GM19455 (cell line): ENCODE measurements around the gene PAM.
"Not testable (repeated sequence)": the region's sequence is repeated elsewhere in the genome, so short reads cannot be mapped to it uniquely, and the experiment has no call there.

ENCODE experiments used
- ATAC-seq: cut with Tn5 transposase; IDR thresholded peaks from one replicate; pipeline ENCODE4 v1.9.1; 2021; ENCODE audit not compliant: unreplicated experiment

The PAM gene

GRCh38 chr5:102891175-102891574 lies 136.1 kb downstream of the PAM start:
- no peak for ATAC-seq

- ATAC-seq: no peak
Measured at GRCh38 chr5:102893942-102894341, 138.8 kb downstream of the PAM start.

GRCh38 chr5:102895234-102895633 lies 140.1 kb downstream of the PAM start:
- no peak for ATAC-seq

DNA sequence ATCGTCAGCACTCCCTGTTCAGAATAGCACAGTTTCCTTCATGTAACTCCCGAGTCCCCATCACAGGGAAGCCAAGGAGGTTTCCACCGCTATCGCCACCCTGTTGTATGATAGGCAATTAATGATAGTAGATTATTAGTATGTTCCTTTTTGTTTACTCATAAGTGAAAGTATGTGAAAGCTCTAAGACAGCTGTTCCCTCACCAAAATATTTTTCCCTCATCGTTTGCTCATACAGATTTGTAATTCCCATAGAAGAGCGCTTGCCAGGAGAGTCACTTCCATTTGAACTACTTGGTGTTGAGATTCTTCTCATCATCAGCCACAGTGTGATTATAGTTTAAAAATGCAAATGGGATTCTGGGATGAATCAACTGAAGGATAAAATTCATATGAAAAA lies 140.9 kb downstream of the PAM start:
- no peak for ATAC-seq

- no peak for ATAC-seq
Measured at GRCh38 chr5:102901424-102902134, 146.5 kb downstream of the PAM start.

GRCh38 chr5:102902135-102902448 lies 147.0 kb downstream of the PAM start:
- no peak for ATAC-seq

DNA sequence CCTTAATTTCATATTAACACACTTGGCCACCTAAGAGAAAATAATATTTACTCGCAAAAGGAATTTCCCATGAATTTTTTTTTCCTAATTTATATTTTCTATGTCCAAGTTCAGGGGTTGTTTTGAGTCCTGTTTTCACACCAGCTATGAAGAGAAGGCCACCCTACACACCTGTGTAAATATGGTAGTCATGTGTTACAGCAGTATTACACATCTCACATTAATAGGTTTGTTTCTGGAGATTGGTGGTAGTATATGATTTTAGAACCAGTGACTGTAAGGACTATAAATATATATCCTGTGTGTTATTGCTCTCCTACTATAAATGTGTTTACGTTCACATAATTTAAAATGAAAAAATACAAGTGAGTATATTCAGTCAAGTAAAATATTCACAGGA lies 147.5 kb downstream of the PAM start:
- ATAC-seq: no peak

DNA sequence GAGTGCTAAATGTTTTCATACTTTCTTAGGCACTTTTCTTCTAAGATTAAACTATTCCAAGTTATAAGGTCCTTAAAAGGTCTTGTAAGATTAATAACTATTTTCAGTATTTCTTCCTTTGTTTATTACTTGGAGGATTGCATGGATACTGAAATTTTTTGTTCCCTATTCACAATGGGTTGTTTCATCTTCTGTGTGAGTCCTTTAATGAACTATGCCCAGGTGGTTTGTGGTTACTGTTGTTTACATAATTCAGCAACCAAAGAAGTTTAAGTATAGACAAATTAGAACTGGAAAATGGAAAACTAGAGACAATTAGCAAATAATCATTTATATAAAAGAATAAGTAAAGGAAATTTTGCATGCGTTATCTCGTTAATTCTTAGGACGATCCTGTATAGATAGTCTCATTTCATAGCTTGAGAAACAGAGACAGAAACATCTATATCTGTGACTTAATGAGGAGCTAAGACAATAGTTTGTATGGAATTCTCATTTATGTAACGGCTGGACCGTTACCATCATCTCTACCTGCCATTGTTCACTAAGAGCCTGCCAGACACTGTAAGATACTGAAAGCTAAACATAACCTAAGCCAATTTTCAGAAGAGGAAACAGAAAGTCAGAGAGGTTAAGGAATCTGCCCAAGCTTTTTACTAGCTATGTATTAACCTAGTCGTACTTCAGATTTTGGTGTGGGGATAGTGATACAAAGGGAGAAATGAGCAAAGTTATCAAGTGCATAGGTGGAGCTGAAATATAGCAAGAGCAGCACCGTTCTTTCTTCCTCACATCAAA lies 148.2 kb downstream of the PAM start:
- no peak for ATAC-seq

DNA sequence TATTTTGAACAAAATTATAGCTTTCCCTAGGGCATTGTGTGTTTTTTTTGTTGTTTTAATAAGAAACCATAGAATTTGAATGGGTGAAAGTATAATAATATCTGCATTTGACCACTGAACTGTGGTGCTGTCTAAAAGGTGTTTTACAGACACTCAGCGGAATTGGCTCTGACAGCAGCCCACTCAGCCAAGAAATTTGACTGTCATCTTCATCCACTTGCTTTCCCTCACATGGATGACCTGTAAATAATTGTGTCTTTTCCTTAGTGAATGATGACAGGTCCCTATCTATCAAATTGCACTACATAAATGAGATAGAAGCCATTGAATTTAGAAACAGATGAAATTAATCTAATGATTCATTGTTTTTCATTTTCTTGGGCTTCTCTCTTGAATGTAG lies 150.0 kb downstream of the PAM start:
- ATAC-seq: no peak

- not testable (repeated sequence) for ATAC-seq
Measured at GRCh38 chr5:102907099-102907498, 152.0 kb downstream of the PAM start.

DNA sequence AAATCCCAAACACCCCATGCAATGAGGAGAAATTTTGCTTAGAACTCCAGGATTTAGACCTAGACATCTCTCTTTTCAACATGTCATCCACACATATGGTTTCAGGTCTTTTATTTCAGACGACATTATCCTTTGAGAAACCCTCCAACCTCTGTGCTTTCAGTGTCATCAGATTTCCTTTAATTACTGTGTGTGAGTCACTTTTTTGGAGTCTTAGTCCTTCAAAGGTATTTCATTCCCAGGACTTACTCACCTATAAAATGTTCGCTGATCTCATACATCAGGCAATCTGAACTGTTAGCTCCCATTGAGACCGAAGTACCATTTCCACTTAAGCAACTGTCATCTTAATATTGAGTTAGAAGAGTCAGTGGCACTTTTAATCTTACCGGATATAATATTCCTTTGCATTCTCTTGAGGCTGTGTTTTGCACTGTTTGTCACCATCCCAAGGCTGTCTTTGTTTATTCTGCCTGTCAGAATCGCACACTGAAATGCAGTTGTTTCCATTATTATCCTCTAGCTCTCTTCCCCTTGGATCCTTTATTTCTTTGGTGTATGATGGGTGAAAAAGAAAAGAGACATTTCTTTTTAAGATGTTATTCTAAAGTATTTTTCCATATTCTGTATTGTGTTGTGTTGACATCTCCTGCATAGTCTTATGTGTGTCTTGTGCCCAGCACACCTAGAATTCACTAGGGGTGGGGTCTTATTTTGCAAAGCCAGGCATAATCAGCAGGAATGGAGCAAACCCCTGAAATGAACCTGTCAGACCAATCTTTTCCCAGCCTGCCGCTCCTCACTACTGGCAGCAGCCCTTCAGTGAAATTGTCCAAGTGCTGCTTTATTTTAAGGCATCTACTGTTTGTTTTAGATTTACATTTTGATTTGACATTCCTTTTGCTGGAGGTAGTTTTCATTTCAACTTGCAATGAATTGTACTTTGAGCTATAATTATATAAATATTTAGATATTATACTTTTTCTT lies 155.4 kb downstream of the PAM start:
- no peak for ATAC-seq

GRCh38 chr5:102911973-102912372 lies 156.9 kb downstream of the PAM start:
- no peak for ATAC-seq

- no peak for ATAC-seq
Measured at GRCh38 chr5:102916109-102916508, 161.0 kb downstream of the PAM start.

- no peak for ATAC-seq
Measured at GRCh38 chr5:102918986-102919610, 164.0 kb downstream of the PAM start.

DNA sequence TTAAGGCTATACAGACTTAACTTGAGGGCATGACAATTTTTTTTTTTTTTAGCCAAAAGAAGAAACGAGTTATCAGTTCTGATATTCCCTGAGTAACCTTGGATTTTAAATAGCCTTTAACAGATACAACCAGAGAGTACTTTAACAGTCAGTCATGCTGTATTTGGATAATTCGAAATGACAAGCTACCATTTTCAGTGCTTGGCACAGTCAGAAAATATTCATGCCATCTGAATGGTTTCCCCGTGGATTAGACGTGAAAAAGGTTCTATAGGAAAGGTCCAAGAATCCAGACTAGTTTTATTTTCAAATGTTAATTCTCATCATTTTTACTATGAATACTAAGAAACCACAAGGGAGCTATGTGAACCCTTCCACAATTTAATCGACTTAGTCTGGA lies 165.7 kb downstream of the PAM start:
- no peak for ATAC-seq

DNA sequence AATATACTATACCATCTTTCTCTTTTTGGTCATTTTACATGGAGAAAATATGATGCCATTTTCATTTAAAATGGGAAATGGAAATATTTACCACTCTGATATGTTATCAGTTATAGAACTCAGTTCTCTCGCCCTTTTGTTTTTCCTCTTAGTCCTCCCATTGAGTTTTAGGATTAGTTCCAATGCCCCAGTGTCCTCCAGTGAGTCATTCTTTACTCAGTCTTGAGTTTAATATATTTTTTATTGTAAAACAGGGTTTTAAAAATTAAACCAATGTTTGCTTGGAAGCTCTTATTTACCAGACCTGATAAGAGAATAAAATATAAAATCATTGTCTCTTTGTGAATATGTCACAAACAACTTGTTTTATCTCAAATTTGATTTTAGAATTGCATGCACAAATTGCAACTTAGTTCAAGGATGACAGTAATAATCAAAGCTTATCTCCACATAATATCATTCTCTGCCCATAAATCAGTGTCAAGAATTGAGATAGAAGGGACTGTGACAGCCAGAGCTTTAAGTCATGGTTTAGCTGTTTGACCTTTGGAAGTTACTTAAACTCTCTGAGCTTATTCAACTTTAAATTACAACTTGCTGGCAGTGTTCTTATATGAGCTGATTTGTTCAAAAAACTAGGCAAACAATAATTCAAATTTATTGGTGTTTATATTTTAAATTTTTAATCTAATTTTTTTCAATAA lies 166.4 kb downstream of the PAM start:
- ATAC-seq: no peak

GRCh38 chr5:102922111-102922720 lies 167.1 kb downstream of the PAM start:
- ATAC-seq: no peak

DNA sequence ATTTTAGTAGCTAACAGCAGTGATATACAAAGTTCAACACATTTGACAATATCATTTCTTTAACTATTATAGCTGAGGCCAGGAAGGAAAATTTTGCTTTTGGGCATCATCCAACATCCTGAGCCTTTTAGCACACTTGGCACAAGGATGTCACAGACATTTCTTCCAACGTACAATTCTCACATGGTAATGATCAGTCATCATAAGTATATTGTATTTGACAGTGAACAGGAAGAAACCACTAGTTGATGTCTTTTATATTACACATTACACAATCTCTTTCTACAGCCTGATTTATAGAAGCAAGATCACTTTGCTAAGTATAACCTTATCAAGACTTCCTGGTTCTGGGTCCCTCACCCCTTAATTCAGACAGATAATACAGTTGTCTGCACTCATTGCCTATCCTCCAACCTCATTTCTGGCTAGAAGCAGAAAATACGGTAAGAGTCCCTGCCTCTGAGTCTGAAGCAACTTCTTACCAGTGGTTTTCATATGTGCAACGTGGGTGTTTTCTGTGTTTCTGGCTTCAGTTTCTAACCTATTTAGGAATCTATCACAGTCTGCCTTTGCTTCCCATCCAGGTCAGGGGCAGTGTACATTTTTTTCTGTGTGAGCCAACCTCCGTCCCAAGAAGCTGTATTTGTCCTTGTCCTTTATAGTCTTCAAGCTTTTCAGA lies 167.8 kb downstream of the PAM start:
- no peak for ATAC-seq

DNA sequence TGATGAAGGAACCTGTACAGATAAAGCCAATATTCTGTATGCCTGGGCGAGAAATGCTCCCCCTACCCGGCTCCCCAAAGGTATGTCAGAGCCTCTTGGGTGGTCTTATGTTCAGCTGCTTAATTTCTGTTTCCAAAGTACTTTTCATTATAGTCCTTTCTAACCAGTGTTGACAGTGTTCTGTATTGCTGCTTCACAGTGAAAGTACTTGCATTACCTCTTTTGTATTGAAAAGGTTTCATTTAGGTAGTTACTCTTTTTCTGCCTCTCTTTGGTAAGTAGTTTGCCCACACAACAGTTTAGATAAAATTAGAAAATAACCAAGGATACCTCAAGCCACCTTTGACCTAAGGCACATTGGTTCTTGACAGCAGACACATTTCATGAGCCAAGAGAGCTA lies 169.9 kb downstream of the PAM start:
- no peak for ATAC-seq
